HepG2 (cell line): Measurements from ENCODE around the gene GSS.

ENCODE experiments used
- CBFB ChIP-seq: sonication (generic); formaldehyde crosslinking; IDR thresholded peaks from 2 replicates; pipeline ENCODE4 v1.4.0; 2020; ENCODE audit warnings: missing genetic modification reagents
- CTCF ChIP-seq: sonication (generic); formaldehyde crosslinking; IDR thresholded peaks from 2 replicates; pipeline ENCODE4 v1.5.0; 2020; ENCODE audit warnings: mild to moderate bottlenecking, missing genetic modification reagents, moderate library complexity
- JUN ChIP-seq: sonication (generic); formaldehyde crosslinking; IDR thresholded peaks from 2 replicates; pipeline ENCODE4 v1.4.0; 2020; ENCODE audit warnings: mild to moderate bottlenecking, missing genetic modification reagents
- RORA ChIP-seq: sonication (generic); formaldehyde crosslinking; IDR thresholded peaks from 2 replicates; pipeline ENCODE4 v1.5.0; 2020; ENCODE audit warnings: mild to moderate bottlenecking, missing genetic modification reagents, moderate library complexity
- ZFP1 ChIP-seq: IDR thresholded peaks from 2 replicates; pipeline ENCODE4 v1.6.1; 2016
- ZNF124 ChIP-seq: sonication (generic); formaldehyde crosslinking; IDR thresholded peaks from 2 replicates; pipeline ENCODE4 v1.4.0; 2020; ENCODE audit warnings: missing genetic modification reagents
- TF ChIP-seq, protein P1 (sequence below): sonication (generic); formaldehyde crosslinking; IDR thresholded peaks from 2 replicates; pipeline ENCODE4 v1.8.0; 2022; ENCODE audit warnings: mild to moderate bottlenecking, missing genetic modification reagents, moderate library complexity
- TF ChIP-seq, protein P2 (sequence below): sonication (generic); formaldehyde crosslinking; IDR thresholded peaks from 2 replicates; pipeline ENCODE4 v1.9.0; 2021; ENCODE audit warnings: missing genetic modification reagents, borderline replicate concordance

GRCh38 chr20:34999782-35000181 is 44.2 kb upstream of the GSS start:
- TF ChIP-seq, protein P1, sequence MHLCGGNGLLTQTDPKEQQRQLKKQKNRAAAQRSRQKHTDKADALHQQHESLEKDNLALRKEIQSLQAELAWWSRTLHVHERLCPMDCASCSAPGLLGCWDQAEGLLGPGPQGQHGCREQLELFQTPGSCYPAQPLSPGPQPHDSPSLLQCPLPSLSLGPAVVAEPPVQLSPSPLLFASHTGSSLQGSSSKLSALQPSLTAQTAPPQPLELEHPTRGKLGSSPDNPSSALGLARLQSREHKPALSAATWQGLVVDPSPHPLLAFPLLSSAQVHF (CRISPR knock-in tag): no peak
- TF ChIP-seq JUN (CRISPR knock-in tag) (no peak), RORA (CRISPR knock-in tag) (no peak), CTCF (CRISPR knock-in tag) (no peak), ZNF124 (CRISPR knock-in tag) (no peak), ZFP1 (no peak), CBFB (CRISPR knock-in tag) (no peak)
- TF ChIP-seq, protein P2, sequence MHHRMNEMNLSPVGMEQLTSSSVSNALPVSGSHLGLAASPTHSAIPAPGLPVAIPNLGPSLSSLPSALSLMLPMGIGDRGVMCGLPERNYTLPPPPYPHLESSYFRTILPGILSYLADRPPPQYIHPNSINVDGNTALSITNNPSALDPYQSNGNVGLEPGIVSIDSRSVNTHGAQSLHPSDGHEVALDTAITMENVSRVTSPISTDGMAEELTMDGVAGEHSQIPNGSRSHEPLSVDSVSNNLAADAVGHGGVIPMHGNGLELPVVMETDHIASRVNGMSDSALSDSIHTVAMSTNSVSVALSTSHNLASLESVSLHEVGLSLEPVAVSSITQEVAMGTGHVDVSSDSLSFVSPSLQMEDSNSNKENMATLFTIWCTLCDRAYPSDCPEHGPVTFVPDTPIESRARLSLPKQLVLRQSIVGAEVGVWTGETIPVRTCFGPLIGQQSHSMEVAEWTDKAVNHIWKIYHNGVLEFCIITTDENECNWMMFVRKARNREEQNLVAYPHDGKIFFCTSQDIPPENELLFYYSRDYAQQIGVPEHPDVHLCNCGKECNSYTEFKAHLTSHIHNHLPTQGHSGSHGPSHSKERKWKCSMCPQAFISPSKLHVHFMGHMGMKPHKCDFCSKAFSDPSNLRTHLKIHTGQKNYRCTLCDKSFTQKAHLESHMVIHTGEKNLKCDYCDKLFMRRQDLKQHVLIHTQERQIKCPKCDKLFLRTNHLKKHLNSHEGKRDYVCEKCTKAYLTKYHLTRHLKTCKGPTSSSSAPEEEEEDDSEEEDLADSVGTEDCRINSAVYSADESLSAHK (CRISPR knock-in tag): no peak
